ENCODE measurements around the gene TRPC4AP.
A peak's percentile ranks its signal among the peaks of the same experiment; 100 is the strongest.

TRPC4AP gene

DNA sequence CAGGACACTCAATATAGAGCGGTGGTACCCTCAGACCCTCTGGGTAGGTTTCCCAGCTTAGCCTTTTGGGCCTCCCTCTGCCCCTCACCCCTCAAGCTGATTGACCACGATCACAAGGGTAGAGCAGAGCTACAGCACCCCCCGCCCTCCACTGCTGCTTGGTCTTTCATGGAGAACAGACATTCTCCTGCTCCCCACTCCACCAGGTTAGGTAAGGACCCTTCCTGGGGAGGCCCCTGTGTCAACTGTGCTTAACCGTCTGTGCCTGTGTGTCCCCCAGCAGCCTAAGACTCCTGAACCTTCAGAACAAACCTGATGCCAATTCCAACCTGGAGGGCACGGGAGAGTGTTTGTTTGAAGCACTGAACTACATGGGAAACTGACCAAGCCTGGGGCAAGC, 125.2 kb downstream of the TRPC4AP start:
- no peak for DNase-seq

- DNase-seq, result no peak
Measured at GRCh38 chr20:34965051-34965450, 127.6 kb downstream of the TRPC4AP start.

GRCh38 chr20:34964486-34964885, 128.1 kb downstream of the TRPC4AP start:
- no peak for DNase-seq

DNA sequence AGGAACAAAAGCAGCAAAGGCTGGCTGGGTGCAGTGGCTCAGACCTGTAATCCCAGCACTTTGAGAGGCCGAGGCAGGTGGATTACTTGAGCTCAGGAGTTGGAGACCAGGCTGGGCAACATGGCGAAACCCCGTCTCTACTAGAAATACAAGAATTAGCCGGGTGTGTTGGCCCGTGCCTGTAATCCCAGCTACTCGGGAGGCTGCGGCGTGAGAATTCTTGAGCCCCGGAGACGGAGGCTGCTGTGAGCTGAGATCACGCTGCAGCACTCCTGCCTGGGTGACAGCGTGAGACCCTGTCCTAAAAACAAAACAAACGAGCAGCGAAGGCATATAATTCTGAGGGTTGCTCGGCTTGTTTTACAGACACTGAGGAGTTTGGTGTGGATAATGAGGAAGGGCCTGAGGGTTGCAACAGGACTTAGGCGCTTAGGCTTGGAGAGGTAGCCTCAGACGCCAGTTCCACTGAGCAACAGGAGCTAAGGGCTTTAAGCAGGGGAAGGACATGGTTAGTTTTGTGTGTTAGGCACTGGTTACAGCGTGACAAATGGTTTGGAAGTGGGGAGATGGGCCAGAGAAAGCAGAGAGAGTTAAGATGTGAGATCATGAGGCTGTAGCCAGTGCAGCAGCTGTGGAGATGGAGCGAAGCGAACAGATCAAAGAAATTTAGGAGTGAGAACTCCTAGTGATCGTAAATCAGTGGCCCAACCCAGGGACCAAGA, 135.7 kb downstream of the TRPC4AP start:
- DNase-seq, result no peak

DNA sequence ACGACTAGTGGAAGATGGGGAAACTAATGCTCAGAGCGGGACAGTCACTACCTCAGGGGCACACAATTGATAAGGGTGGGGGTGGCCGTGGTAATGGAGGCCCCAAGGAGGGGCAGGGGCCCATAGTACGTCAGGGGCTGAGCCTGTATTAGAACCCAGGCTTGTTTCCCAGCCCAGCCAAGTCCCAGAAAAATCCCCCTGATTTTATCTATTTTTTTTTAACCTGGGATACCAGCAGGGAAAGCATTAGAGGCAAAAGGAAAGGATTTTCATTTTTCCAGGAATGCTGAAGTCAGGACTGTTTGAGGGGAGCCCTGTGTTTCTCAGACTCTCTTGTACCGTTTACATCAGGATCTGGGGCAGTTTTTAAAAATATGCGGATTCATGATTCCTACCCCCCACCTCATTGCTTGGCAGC, 136.6 kb downstream of the TRPC4AP start:
- DNase-seq, result no peak

GRCh38 chr20:34955231-34956040, 137.2 kb downstream of the TRPC4AP start, which contains the start of the genes GSS and MYH7B:
TSS of gene GSS (minus strand) at chr20:34955806. CDS start at chr20:34951852, 3,954 bp downstream.
TSS of gene MYH7B (plus strand) at chr20:34955868. CDS start at chr20:34978006, 22,138 bp downstream.
- peak; percentile 96 to 98 (median 98) for DNase-seq

GRCh38 chr20:34954904-34955230, 137.7 kb downstream of the TRPC4AP start:
- DNase-seq, result peak; percentile 49 to 65 (median 61)

DNA sequence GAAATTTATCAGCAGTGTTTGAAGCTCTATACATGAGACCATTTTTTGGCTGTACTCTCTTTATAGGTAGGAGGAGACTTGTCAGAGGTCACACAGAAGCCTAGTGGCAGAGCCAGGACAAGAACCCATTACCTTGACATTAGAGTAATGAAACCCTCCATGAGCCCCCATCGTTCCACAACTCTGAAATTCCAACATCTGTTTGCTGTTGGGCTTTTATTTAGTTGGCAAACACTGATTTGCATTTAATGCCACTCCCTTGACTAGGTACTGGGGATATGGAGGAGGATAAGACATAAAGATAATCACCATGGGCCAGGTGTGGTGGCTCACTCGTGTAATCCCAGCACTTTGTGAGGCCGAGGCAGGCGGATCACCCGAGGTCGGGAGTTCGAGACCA, 138.6 kb downstream of the TRPC4AP start:
- no peak for DNase-seq

DNA sequence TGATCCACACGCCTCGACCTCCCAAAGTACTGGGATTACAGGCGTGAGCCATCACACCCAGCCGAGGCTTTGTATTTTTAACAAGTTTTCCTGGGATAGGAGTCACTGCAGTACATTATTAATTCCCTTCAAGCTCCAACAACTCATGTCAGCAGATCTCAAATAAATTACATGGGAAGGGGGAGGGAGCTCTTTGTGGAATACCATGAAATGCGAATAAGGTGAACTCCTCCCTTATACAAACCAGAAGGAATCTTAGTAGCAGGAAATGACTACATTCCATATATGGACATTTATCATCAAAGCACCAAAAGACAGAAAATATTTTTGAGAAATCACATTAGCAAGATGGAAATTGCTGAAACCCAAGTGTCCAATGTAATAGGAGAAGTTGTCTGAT, 139.9 kb downstream of the TRPC4AP start:
- DNase-seq, result no peak

Data from suppressor macrophage (primary cell).